CD4-positive, alpha-beta memory T cell (primary cell): ENCODE data around the gene KCNIP4. TPM values are rescaled to one million over a fixed set of nuclear protein-coding genes. Genes with fewer than 3 reads are reported as not detected.

Experiments
- CTCF ChIA-PET: fragments of 350-600 bp; sonication (Branson Sonifier 250); formaldehyde crosslinking; loops from one replicate; lab custom pipeline; 2021; ENCODE audit warnings: inconsistent platforms; ENCODE audit not compliant: partially characterized antibody; lab: Charles Lee
- POLR2A ChIA-PET: fragments of 350-600 bp; sonication (Branson Sonifier 250); formaldehyde crosslinking; loops from one replicate; lab custom pipeline; 2021; ENCODE audit not compliant: partially characterized antibody; lab: Charles Lee
- DNase-seq, 5 donors: peaks; one replicate each; pipeline versions ENCODE4 v3.0.0 to v3.0.0-alpha.2; 2020 to 2022; ENCODE audit warnings: mixed read lengths in 1 of 5
- H3K27ac ChIP-seq: one replicate; pipeline ENCODE4 v1.7.0; 2013; ENCODE audit warnings: low read depth, low read length
- H3K27me3 ChIP-seq: 2 replicates; pipeline ENCODE4 v1.7.0; 2013; ENCODE audit warnings: mild to moderate bottlenecking, low read length, moderate library complexity; ENCODE audit not compliant: insufficient read depth
- H3K36me3 ChIP-seq: 2 replicates; pipeline ENCODE4 v1.7.0; 2013; ENCODE audit warnings: mild to moderate bottlenecking, low read length, moderate library complexity; ENCODE audit not compliant: insufficient read depth
- H3K4me1 ChIP-seq: 2 replicates; pipeline ENCODE4 v1.7.0; 2013; ENCODE audit warnings: mild to moderate bottlenecking, low read length, moderate library complexity; ENCODE audit not compliant: insufficient read depth
- H3K4me3 ChIP-seq, 2 donors: one replicate each; pipeline ENCODE4 v1.7.0; 2013; ENCODE audit warnings: low read length in 2 of 2, mild to moderate bottlenecking in 1 of 2
- H3K9me3 ChIP-seq, 2 donors: one replicate each; pipeline ENCODE4 v1.7.0; 2013; ENCODE audit warnings: low read length in 2 of 2, control low read depth in 1 of 2; ENCODE audit not compliant: control insufficient read depth in 1 of 2
- H3K27ac Mint-ChIP-seq, 7 donors: one replicate each; pipeline ENCODE4 v1.8.0; 2020 to 2021; ENCODE audit warnings: mixed read lengths in 7 of 7, mild to moderate bottlenecking in 6 of 7, inconsistent platforms in 3 of 7, moderate library complexity in 3 of 7
- H3K27me3 Mint-ChIP-seq, 2 donors: one replicate each; pipeline ENCODE4 v1.8.0; 2020 to 2021; ENCODE audit warnings: mixed read lengths in 2 of 2
- H3K36me3 Mint-ChIP-seq, 2 donors: one replicate each; pipeline ENCODE4 v1.8.0; 2020 to 2021; ENCODE audit warnings: mixed read lengths in 2 of 2, inconsistent platforms in 1 of 2, mild to moderate bottlenecking in 1 of 2
- H3K4me1 Mint-ChIP-seq, 4 donors: one replicate each; pipeline ENCODE4 v1.8.0; 2020 to 2021; ENCODE audit warnings: mixed read lengths in 4 of 4, mild to moderate bottlenecking in 1 of 4
- H3K4me3 Mint-ChIP-seq, 8 donors: one replicate each; pipeline ENCODE4 v1.8.0; 2020 to 2021; ENCODE audit warnings: mixed read lengths in 8 of 8, mild to moderate bottlenecking in 7 of 8, moderate library complexity in 6 of 8, inconsistent platforms in 3 of 8
- H3K9me3 Mint-ChIP-seq, 8 donors: one replicate each; pipeline ENCODE4 v1.8.0; 2020 to 2021; ENCODE audit warnings: mixed read lengths in 8 of 8, mild to moderate bottlenecking in 5 of 8, inconsistent platforms in 3 of 8, moderate library complexity in 1 of 8
- intact Hi-C: fragments of 100-400 bp; cut with micrococcal nuclease; formaldehyde crosslinking; loops from one replicate; pipeline ENCODE4 v1.15.1; 2023
- polyA plus RNA-seq, 2 donors: library from polyadenylated mRNA; unstranded; fragments of 300-500 nt; fragmentation: Illumina TruSeq; gene quantifications; one replicate each; pipeline ENCODE4 v1.2.3, GENCODE V29; 2021
- total RNA-seq, 2 experiments: library from RNA; stranded (reverse); gene quantifications; one replicate each; pipeline ENCODE4 v1.2.3, GENCODE V29; 2021

KCNIP4 gene
- total and polyA plus RNA-seq, 4 experiments from 2014 or later: 0.11 to 0.26 TPM; not detected in 2

- Mint-ChIP-seq H3K27me3 (no peaks in the 10 kb centered on the region), H3K4me1 (no peaks in the 10 kb centered on the region), H3K4me3 (no peak overlapping the region), H3K9me3 (peaks cover 0 to 18% (median 9%) of the 10 kb centered on the region in 8 donors), H3K36me3 (no peaks in the 10 kb centered on the region), H3K27ac (no peak overlapping the region)
- Histone ChIP-seq H3K4me1 (no peaks in the 10 kb centered on the region), H3K9me3 (no peaks in the 10 kb centered on the region), H3K36me3 (no peaks in the 10 kb centered on the region), H3K27ac (no peak overlapping the region), H3K27me3 (no peaks in the 10 kb centered on the region), H3K4me3 (no peak overlapping the region)
- DNase-seq: no peak
- CTCF ChIA-PET: no interaction called here
- POLR2A ChIA-PET: no interaction called here
- intact Hi-C loops: no loop called here
Measured at GRCh38 chr4:21901831-21902230, 46.7 kb downstream of the KCNIP4 start.

- intact Hi-C loops: no loop called here
- no peak overlapping the region for H3K27ac ChIP-seq
Measured at GRCh38 chr4:21901281-21901680, 47.3 kb downstream of the KCNIP4 start.

GRCh38 chr4:21900211-21900610, 48.4 kb downstream of the KCNIP4 start:
- no peak overlapping the region for H3K4me3 Mint-ChIP-seq
- intact Hi-C loops: no loop called here

More at GRCh38 chr4:21901281-21901680, 47.3 kb downstream of the KCNIP4 start:
- Histone ChIP-seq H3K36me3 (no peaks in the 10 kb centered on the region), H3K4me3 (no peak overlapping the region), H3K27me3 (no peaks in the 10 kb centered on the region), H3K4me1 (no peaks in the 10 kb centered on the region), H3K9me3 (no peaks in the 10 kb centered on the region)
- Mint-ChIP-seq H3K27me3 (no peaks in the 10 kb centered on the region), H3K9me3 (peaks cover 0 to 18% (median 10%) of the 10 kb centered on the region in 8 donors), H3K4me3 (no peak overlapping the region), H3K36me3 (no peaks in the 10 kb centered on the region), H3K4me1 (no peaks in the 10 kb centered on the region), H3K27ac (no peak overlapping the region)
- DNase-seq: no peak
- POLR2A ChIA-PET: no interaction called here
- CTCF ChIA-PET: no interaction called here

GRCh38 chr4:21898101-21898500, 50.5 kb downstream of the KCNIP4 start:
- no peaks in the 10 kb centered on the region for H3K27me3 Mint-ChIP-seq
- no peak overlapping the region for H3K27ac Mint-ChIP-seq
- H3K4me3 Mint-ChIP-seq: no peak overlapping the region
- peaks cover 0 to 22% (median 13%) of the 10 kb centered on the region in 8 donors for H3K9me3 Mint-ChIP-seq
- Histone ChIP-seq H3K27me3 (no peaks in the 10 kb centered on the region), H3K4me1 (no peaks in the 10 kb centered on the region), H3K4me3 (no peak overlapping the region), H3K36me3 (no peaks in the 10 kb centered on the region), H3K9me3 (no peaks in the 10 kb centered on the region), H3K27ac (no peak overlapping the region)
- intact Hi-C loops: no loop called here
- no peak for DNase-seq
- H3K4me1 Mint-ChIP-seq: no peaks in the 10 kb centered on the region
- ChIA-PET POLR2A (no interaction called here), CTCF (no interaction called here)
- H3K36me3 Mint-ChIP-seq: no peaks in the 10 kb centered on the region

More at GRCh38 chr4:21900211-21900610, 48.4 kb downstream of the KCNIP4 start:
- H3K4me1 Mint-ChIP-seq: no peaks in the 10 kb centered on the region
- Histone ChIP-seq H3K27me3 (no peaks in the 10 kb centered on the region), H3K27ac (no peak overlapping the region), H3K9me3 (no peaks in the 10 kb centered on the region), H3K4me3 (no peak overlapping the region), H3K4me1 (no peaks in the 10 kb centered on the region), H3K36me3 (no peaks in the 10 kb centered on the region)
- CTCF ChIA-PET: no interaction called here
- DNase-seq: no peak
- H3K27ac Mint-ChIP-seq: no peak overlapping the region
- POLR2A ChIA-PET: no interaction called here
- H3K36me3 Mint-ChIP-seq: no peaks in the 10 kb centered on the region
- peaks cover 0 to 18% (median 11%) of the 10 kb centered on the region in 8 donors for H3K9me3 Mint-ChIP-seq
- no peaks in the 10 kb centered on the region for H3K27me3 Mint-ChIP-seq

- H3K27me3 ChIP-seq: no peaks in the 10 kb centered on the region
- H3K9me3 ChIP-seq: no peaks in the 10 kb centered on the region
- Mint-ChIP-seq H3K27ac (no peak overlapping the region), H3K4me1 (no peaks in the 10 kb centered on the region), H3K4me3 (no peak overlapping the region), H3K9me3 (peaks cover 3 to 19% (median 13%) of the 10 kb centered on the region in 8 donors), H3K27me3 (no peaks in the 10 kb centered on the region), H3K36me3 (no peaks in the 10 kb centered on the region)
- POLR2A ChIA-PET: no interaction called here
- no peaks in the 10 kb centered on the region for H3K4me1 ChIP-seq
- no peak overlapping the region for H3K4me3 ChIP-seq
- DNase-seq: no peak
- no peak overlapping the region for H3K27ac ChIP-seq
- intact Hi-C loops: no loop called here
- H3K36me3 ChIP-seq: no peaks in the 10 kb centered on the region
- CTCF ChIA-PET: no interaction called here
Measured at GRCh38 chr4:21896767-21897166, 51.8 kb downstream of the KCNIP4 start.

- Histone ChIP-seq H3K27me3 (no peaks in the 10 kb centered on the region), H3K36me3 (no peaks in the 10 kb centered on the region), H3K9me3 (no peaks in the 10 kb centered on the region), H3K4me3 (no peak overlapping the region), H3K27ac (no peak overlapping the region), H3K4me1 (no peaks in the 10 kb centered on the region)
- POLR2A ChIA-PET: no interaction called here
- Mint-ChIP-seq H3K27me3 (no peaks in the 10 kb centered on the region), H3K27ac (no peak overlapping the region), H3K36me3 (no peaks in the 10 kb centered on the region), H3K4me3 (no peak overlapping the region), H3K9me3 (peaks cover 3 to 18% (median 11%) of the 10 kb centered on the region in 8 donors), H3K4me1 (no peaks in the 10 kb centered on the region)
- intact Hi-C loops: no loop called here
- DNase-seq: no peak
- CTCF ChIA-PET: no interaction called here
Measured at GRCh38 chr4:21893136-21893535, 55.4 kb downstream of the KCNIP4 start.

GRCh38 chr4:21890231-21890630, 58.3 kb downstream of the KCNIP4 start:
- H3K4me3 ChIP-seq: no peak overlapping the region
- POLR2A ChIA-PET: no interaction called here
- Mint-ChIP-seq H3K4me1 (no peaks in the 10 kb centered on the region), H3K36me3 (no peaks in the 10 kb centered on the region), H3K27me3 (no peaks in the 10 kb centered on the region), H3K4me3 (no peak overlapping the region), H3K27ac (no peak overlapping the region), H3K9me3 (peaks cover 0 to 11% (median 5%) of the 10 kb centered on the region in 8 donors)
- no peaks in the 10 kb centered on the region for H3K4me1 ChIP-seq
- H3K27me3 ChIP-seq: no peaks in the 10 kb centered on the region
- intact Hi-C loops: no loop called here
- H3K36me3 ChIP-seq: no peaks in the 10 kb centered on the region
- CTCF ChIA-PET: no interaction called here
- H3K9me3 ChIP-seq: no peaks in the 10 kb centered on the region
- no peak for DNase-seq
- no peak overlapping the region for H3K27ac ChIP-seq
